ENCODE results near the gene STRN.
"Not testable (repeated sequence)": the region's sequence is repeated elsewhere in the genome, so short reads cannot be mapped to it uniquely, and the experiment has no call there.

STRN gene

DNA sequence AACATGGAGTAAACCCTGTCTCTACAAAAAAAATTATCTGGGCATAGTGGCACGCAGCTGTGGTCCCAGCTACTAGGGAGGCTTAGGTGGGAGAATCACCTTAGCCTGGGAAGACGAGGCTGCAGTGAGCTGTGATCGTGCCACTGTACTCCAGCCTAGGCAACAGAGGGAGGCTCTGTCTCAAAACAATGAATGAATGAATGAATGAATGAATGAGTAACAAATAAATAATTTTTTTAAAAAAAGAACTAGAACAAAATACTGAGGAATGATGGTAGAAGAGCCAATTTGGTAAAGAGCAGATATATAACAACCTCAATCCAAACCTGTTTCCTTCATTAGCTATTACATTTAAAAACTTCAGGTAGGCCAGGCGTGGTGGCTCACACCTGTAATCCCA is 60.1 kb downstream of the STRN start:
- DNase-seq: no peak

DNA sequence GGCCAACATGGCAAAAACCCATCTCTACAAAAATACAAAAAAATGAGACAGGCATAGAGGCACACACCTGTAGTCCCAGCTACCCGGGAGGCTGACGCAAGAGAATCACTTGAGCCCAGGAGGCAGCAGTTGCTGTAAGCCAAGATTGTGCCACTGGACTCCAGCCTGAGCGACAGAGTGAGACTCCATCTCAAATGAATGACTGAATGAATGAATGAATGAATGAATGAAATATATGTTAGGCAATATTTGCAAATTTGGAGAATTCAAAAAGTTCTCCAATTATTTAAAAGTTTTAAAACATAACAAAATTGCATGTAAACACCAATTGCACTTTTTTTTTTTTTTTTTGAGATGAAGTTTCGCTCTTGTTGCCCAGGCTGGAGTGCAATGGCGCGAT is 61.7 kb downstream of the STRN start:
- DNase-seq: no peak

GRCh38 chr2:36902385-36903120 is 63.8 kb downstream of the STRN start:
- no peak for DNase-seq

GRCh38 chr2:36892805-36893204 is 73.5 kb downstream of the STRN start:
- no peak for DNase-seq

DNA sequence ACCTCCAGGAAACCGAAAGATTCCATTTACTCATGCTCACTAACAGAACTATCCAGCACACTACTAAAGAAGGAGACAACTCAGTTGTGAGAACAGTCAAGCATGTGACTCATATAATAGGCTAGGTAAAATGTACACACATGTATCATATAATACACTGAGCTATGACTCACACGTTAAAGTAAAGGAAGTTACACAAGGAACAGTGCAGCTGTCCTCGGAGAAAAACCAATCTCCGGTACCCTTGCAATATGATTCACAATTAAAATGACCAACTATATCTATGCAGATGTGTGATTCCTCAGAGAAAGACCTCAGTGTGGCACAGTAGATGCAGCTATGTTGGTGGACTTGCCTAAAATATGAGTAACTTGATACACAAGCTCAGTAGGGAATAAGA is 76.5 kb downstream of the STRN start:
- DNase-seq: no peak

- DNase-seq: not testable (repeated sequence)
These were observed 79.2 kb downstream of the STRN start for GRCh38 chr2:36887095-36887494.

DNA sequence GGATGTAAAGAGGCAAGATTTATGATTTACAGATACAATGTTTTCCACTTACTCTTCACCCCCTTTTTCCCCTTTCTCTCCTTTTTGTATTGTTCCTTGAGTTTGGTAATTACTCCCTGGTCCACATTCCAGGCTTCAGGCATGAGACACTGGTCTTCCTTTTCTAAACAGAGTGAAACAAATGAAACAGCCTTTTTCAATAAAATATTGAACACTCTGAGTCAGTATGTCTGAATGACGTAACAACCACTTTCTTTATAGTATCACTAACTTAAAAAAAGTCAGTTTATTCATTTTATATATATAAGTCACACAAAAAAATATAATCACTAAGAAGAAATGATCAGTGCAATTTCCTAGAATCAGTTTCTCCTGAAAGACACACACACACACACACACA is 79.7 kb downstream of the STRN start:
- no peak for DNase-seq

GRCh38 chr2:36885605-36886004 is 80.7 kb downstream of the STRN start:
- no peak for DNase-seq

DNA sequence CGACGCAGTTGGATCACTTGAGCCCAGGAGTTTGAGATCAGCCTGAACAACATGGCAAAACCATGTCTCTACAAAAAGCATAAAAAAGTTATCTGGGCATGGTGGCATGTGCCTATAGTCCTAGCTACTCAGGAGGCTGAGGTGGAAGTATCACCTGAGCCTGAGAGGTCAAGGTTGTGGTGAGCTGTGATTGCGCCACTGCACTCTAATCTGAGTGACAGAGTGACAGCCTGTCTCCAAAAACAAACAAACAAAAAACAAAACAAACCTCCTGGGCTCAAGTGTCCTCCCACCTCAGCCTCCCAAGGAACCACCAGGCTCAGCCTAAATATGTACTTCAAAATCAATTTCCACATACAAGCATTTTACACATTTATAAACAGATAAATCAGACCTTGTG is 83.8 kb downstream of the STRN start:
- no peak for DNase-seq

GRCh38 chr2:36881816-36882215 is 84.5 kb downstream of the STRN start:
- DNase-seq: no peak

DNA sequence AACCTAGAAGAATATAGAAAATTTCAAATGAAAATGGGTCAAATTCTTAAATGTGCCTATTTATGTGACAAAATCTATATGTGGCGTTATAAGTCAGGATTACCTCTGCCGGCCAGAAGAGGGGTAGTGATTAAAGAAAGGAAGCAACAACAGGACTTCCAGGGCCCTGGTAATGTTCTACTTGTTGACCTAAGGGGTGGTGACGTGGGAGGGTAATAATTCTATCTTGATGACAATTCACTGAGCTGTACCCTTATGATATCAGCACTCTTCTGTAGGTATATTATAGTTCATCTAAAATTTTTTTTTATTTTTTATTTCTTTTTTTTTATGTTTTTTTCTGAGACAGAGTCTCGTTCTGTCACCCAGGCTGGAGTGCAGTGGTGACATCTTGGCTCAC is 87.9 kb downstream of the STRN start:
- DNase-seq: no peak

- DNase-seq: no peak
These were observed 95.1 kb downstream of the STRN start for GRCh38 chr2:36871068-36871707.

GRCh38 chr2:36869606-36870005 is 96.7 kb downstream of the STRN start:
- no peak for DNase-seq

- no peak for DNase-seq
These were observed 104.4 kb downstream of the STRN start for GRCh38 chr2:36861896-36862295.

DNA sequence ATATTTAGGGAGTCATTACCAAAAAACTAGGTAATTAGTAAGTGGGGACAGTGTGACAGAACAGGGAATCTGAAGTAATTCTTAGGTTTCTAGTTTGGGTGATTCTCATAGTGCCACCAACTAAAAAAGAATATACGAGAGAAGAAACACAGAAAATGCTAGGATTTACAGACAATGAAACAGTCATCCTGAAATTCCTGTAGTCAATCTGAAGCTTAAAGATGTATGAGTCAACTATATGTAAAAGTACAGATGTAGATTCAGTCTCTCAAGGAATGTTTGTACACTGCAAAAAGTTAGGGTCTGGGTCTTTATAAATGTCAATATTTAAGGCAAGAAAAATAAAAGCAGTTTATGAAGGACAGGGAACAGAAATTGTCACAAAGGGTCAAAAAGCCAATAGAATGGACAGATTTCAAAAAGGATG is 107.0 kb downstream of the STRN start:
- no peak for DNase-seq

GRCh38 chr2:36858551-36859365 is 107.6 kb downstream of the STRN start:
- DNase-seq: no peak

GRCh38 chr2:36857713-36858112 is 108.6 kb downstream of the STRN start:
- no peak for DNase-seq

- no peak for DNase-seq
These were observed 110.9 kb downstream of the STRN start for GRCh38 chr2:36855429-36855828.

GRCh38 chr2:36854241-36854640 is 112.1 kb downstream of the STRN start:
- no peak for DNase-seq

DNA sequence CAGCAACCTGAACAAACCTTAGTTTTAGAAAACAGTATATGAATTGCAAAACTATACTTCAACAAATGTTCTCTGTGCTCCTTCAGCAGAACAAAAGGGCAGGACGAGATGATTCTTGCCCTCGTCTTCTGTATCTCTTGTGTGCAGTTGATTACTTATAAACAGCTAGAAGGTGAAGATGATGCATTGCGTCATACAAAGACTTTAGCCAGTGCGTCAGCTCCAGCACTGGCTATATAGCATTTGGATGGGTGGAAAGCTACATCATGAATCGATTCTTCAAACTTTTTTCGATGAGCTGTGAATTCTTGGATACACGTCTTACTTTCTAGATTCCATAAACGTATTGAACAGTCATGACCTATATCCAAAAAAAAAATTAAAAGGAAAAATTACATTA is 117.1 kb downstream of the STRN start:
- DNase-seq: no peak

GRCh38 chr2:36843838-36844237 is 122.5 kb downstream of the STRN start:
- DNase-seq: no peak

DNA sequence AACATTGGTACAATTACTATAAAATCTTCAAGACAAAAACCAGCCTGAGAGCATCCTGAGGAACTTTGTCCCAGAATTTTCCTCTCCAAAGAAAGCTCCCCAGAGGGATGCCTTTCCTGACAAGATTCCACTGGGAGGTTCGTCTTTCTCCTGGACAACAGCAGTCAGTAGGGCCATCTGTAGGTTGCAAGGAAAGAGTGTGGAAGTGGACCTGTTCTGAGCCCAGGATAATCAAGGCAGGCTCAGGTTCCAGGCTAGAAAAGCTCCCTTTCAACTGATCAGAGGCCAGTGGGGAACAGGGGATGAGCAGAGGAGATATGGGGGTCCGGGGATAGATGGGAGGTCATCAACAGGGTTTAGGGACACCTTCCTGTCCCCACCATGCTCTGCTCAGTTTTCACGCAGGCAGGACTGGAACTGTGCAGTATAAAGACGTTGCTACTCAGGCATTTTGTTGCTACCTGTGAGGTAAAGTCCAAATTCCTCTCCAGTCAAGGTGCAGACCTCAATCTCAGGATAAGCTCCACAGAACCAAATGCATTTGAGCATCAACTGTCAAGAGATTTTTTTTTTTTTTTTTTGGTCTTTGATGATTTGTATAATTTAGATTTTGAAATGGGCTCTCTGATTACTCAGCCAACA is 126.2 kb downstream of the STRN start:
- no peak for DNase-seq

DNA sequence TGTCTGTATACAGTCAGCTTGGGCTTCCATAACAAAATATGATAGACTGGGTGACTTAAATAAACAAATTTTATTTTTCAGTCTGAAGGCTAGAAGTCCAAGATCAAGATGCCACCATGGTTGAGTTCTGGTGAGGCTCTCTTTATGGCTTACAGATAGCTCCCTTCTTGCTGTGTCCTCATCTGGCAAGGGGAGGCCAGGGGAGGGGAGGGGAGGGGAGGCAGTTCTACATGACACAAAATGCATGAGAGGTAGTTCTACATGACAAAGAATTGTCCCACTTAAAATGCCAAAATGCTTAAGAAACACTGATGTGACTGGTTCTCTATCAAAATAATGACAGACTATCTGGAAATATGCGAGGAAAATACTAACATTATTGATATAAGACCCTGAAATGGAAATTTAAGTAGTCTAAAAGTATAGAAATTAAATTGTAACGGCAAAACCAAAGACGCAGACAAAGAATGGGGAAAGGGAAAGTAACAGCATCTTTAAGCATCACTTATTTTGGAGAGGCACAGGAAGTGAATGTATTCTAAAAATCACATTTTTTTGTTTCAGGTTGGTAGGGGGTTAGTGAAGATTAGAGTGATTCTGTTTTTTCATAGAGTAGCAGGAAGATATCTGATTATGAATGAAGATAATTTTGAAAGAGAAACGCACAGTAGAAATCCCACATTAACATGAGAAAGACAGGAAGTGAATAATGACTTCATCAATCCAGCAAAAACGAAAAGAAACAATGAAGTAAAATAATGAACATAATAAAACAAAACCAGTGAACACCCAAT is 131.4 kb downstream of the STRN start:
- no peak for DNase-seq
